ENCODE results near the gene RNF166. TPM values are rescaled to one million over a fixed set of nuclear protein-coding genes. Genes with fewer than 3 reads are reported as not detected.

The RNF166 gene
- total and polyA plus RNA-seq, 2 donors (not counting 3 experiments of a cell fraction or from before 2014, with no cell fraction given): 27.6 to 38.8 TPM

DNA sequence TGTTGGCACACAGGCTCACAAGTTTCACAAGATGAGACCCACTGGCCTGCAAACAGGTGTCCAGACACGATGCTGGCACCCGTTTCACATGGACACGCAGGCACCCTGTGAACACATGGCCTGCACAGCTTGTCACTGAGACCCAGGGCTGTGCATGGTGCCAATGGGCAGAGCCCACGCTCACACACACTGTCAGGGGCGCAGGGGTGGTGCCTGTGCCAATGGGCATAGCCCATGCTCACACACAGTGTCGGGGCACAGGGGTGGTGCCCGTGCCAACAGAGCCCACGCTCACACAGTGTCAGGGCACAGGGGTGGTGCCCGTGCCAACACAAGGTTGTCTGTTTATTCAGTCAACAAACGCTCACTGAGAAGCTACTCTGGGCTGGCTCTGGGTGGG lies 29.4 kb upstream of the RNF166 start:
- Histone ChIP-seq H3K9me1 (replicated peaks; ENCODE audit: control insufficient read depth, extremely low read depth, insufficient read depth, low read length) (no peaks in the 10 kb centered on the region), H3K4me1 (ENCODE audit: control insufficient read depth, extremely low read depth, insufficient read depth, low read length) (no peaks in the 10 kb centered on the region), H3K9ac (replicated peaks; ENCODE audit: extremely low read depth, insufficient read depth, low read length) (no peak overlapping the region), H3K79me2 (ENCODE audit: control insufficient read depth, insufficient read depth, low read length) (no peaks in the 10 kb centered on the region), H4K20me1 (replicated peaks; ENCODE audit: control insufficient read depth, extremely low read depth, insufficient read depth, low read length) (no peaks in the 10 kb centered on the region), H3K27me3 (ENCODE audit: control insufficient read depth in 2 of 2, insufficient read depth in 2 of 2, low read length in 2 of 2) (no peaks in the 10 kb centered on the region), H3K4me2 (ENCODE audit: insufficient read depth, low read length) (no peak overlapping the region), H3K4me3 (replicated peaks in 1 of 3; ENCODE audit: insufficient read depth in 1 of 3, low read depth in 1 of 3, low read length in 3 of 3) (no peak overlapping the region), H2AFZ (ENCODE audit: low read depth, low read length) (no peak overlapping the region), H3K36me3 (ENCODE audit: control insufficient read depth in 2 of 2, extremely low read depth in 1 of 2, insufficient read depth in 2 of 2, low read length in 2 of 2) (peaks cover 4 to 66% of the 10 kb centered on the region in 2 experiments), H3K9me3 (replicated peaks; ENCODE audit: control insufficient read depth, insufficient read depth, low read length) (no peaks in the 10 kb centered on the region), H3K27ac (ENCODE audit: insufficient read depth, low read depth, low read length) (no peak overlapping the region)
- DNase-seq (ENCODE audit: low read depth, low spot score) (no peak), FAIRE-seq (no peak)
- POLR2A ChIA-PET: no interaction called here
- dilution Hi-C loops (cut with MboI; ENCODE audit: extremely low pct_ligation_motif_present, low sequenced_read_pairs) (no loop called here), intact Hi-C loops (cut with micrococcal nuclease) (no loop called here)
- CTCF ChIA-PET: interaction anchor here (0.6 to 7.3 kb wide), 4 partner anchors 14 to 439 kb away, joined by 3 to 165 read pairs (median 11); partner anchors contain the start of gene PIEZO1
- BruUV-seq (replicated peaks): no TSS peak
- TF ChIP-seq GATA2 (IDR thresholded peaks at IDR 0.05; ENCODE audit: insufficient read depth, insufficient read length, low read depth, low read length) (no peak), EZH2 (IDR thresholded peaks at IDR 0.05; ENCODE audit: borderline replicate concordance, low read depth, low read length, severe bottlenecking) (no peak)
- TF ChIP-seq, protein P1, sequence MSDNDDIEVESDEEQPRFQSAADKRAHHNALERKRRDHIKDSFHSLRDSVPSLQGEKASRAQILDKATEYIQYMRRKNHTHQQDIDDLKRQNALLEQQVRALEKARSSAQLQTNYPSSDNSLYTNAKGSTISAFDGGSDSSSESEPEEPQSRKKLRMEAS (IDR thresholded peaks at IDR 0.05; ENCODE audit: insufficient read depth, insufficient read length): no peak
- TF ChIP-seq, protein P2, sequence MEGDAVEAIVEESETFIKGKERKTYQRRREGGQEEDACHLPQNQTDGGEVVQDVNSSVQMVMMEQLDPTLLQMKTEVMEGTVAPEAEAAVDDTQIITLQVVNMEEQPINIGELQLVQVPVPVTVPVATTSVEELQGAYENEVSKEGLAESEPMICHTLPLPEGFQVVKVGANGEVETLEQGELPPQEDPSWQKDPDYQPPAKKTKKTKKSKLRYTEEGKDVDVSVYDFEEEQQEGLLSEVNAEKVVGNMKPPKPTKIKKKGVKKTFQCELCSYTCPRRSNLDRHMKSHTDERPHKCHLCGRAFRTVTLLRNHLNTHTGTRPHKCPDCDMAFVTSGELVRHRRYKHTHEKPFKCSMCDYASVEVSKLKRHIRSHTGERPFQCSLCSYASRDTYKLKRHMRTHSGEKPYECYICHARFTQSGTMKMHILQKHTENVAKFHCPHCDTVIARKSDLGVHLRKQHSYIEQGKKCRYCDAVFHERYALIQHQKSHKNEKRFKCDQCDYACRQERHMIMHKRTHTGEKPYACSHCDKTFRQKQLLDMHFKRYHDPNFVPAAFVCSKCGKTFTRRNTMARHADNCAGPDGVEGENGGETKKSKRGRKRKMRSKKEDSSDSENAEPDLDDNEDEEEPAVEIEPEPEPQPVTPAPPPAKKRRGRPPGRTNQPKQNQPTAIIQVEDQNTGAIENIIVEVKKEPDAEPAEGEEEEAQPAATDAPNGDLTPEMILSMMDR (IDR thresholded peaks at IDR 0.05; ENCODE audit: extremely low read depth in 1 of 2, insufficient read depth in 1 of 2, low read depth in 1 of 2, low read length in 2 of 2): no peak

DNA sequence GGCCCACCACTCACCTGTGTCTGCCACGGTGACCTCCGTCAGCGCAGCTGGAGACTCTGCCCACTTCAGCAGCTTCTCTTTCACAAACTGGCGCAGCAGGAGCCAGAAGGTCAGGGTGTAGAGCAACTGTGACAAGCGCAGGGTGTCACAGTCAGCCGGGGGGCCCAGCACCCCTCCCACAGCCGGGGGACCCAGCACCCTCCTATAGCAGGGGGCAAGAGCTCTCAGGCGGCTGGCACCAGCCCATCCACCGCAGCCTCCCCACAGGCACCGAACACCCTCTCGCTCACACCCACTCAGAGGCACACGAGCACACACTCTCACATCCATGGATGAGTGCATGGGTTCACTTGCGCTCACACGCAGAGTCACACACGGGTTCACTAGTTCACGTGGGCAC lies 28.9 kb upstream of the RNF166 start:
- Histone ChIP-seq H3K27ac (ENCODE audit: insufficient read depth, low read depth, low read length) (no peak overlapping the region), H3K27me3 (ENCODE audit: control insufficient read depth in 2 of 2, insufficient read depth in 2 of 2, low read length in 2 of 2) (no peaks in the 10 kb centered on the region), H3K4me2 (ENCODE audit: insufficient read depth, low read length) (no peak overlapping the region), H3K36me3 (ENCODE audit: control insufficient read depth in 2 of 2, extremely low read depth in 1 of 2, insufficient read depth in 2 of 2, low read length in 2 of 2) (peaks cover 4 to 62% of the 10 kb centered on the region in 2 experiments), H3K9me1 (replicated peaks; ENCODE audit: control insufficient read depth, extremely low read depth, insufficient read depth, low read length) (no peaks in the 10 kb centered on the region), H3K79me2 (ENCODE audit: control insufficient read depth, insufficient read depth, low read length) (no peaks in the 10 kb centered on the region), H3K4me3 (replicated peaks in 1 of 3; ENCODE audit: insufficient read depth in 1 of 3, low read depth in 1 of 3, low read length in 3 of 3) (no peak overlapping the region), H3K4me1 (ENCODE audit: control insufficient read depth, extremely low read depth, insufficient read depth, low read length) (no peaks in the 10 kb centered on the region), H3K9me3 (replicated peaks; ENCODE audit: control insufficient read depth, insufficient read depth, low read length) (no peaks in the 10 kb centered on the region), H2AFZ (ENCODE audit: low read depth, low read length) (no peak overlapping the region), H4K20me1 (replicated peaks; ENCODE audit: control insufficient read depth, extremely low read depth, insufficient read depth, low read length) (no peaks in the 10 kb centered on the region), H3K9ac (replicated peaks; ENCODE audit: extremely low read depth, insufficient read depth, low read length) (no peak overlapping the region)
- dilution Hi-C loops (cut with MboI; ENCODE audit: extremely low pct_ligation_motif_present, low sequenced_read_pairs): no loop called here
- BruUV-seq (replicated peaks): no TSS peak
- CTCF ChIA-PET: interaction anchor here (0.6 to 7.3 kb wide), 3 partner anchors 30 to 440 kb away, joined by 3 to 165 read pairs (median 3); partner anchors contain the start of gene PIEZO1
- FAIRE-seq: no peak
- intact Hi-C loops (cut with micrococcal nuclease): no loop called here
- TF ChIP-seq POLR2A (IDR thresholded peaks at IDR 0.05; ENCODE audit: low read depth, low read length): no peak
- TF ChIP-seq GATA2 (IDR thresholded peaks at IDR 0.05; ENCODE audit: insufficient read depth, insufficient read length, low read depth, low read length): no peak
- no peak for TF ChIP-seq FOS (IDR thresholded peaks at IDR 0.05; ENCODE audit: borderline replicate concordance, insufficient read depth, low read length)
- TF ChIP-seq POLR2AphosphoS5 (IDR thresholded peaks at IDR 0.05; ENCODE audit: insufficient read depth, low read depth, low read length): no peak
- POLR2A ChIA-PET: no interaction called here
- DNase-seq (ENCODE audit: low read depth, low spot score): no peak

All from endothelial cell of umbilical vein (primary cell).